AG04450 (cell line): ENCODE data around the gene VILL. TPM values are rescaled to one million over a fixed set of nuclear protein-coding genes. Genes with fewer than 3 reads are reported as not detected.

Experiments
- CTCF ChIA-PET: fragments of 300-600, 350-600 bp; formaldehyde crosslinking; extraction: SDS; loops from one replicate; lab custom pipeline; 2022; ENCODE audit warnings: antibody characterized with exemption, inconsistent platforms; lab: Charles Lee
- POLR2A ChIA-PET: fragments of 350-600 bp; formaldehyde crosslinking; extraction: SDS; loops from one replicate; lab custom pipeline; 2021; ENCODE audit warnings: antibody characterized with exemption, inconsistent platforms; lab: Yijun Ruan, JAX
- DNase-seq: peaks from one replicate; pipeline ENCODE4 v3.0.0-alpha.2; 2011; ENCODE audit warnings: low read depth, low spot score
- H3K27ac ChIP-seq: one replicate; pipeline ENCODE4 v1.5.1; 2012; ENCODE audit warnings: low read depth, low read length, control low read depth
- H3K27me3 ChIP-seq: one replicate; pipeline ENCODE4 v1.6.0; 2012; ENCODE audit warnings: low read length; ENCODE audit not compliant: control insufficient read depth, insufficient read depth
- H3K4me3 ChIP-seq: 2 replicates; pipeline ENCODE4 v1.5.1; 2011; ENCODE audit warnings: mild to moderate bottlenecking, low read depth, low read length, control low read depth
- H3K9me3 ChIP-seq: 2 replicates; pipeline ENCODE4 v1.5.1; 2012; ENCODE audit warnings: low read length; ENCODE audit not compliant: control insufficient read depth, insufficient read depth
- CTCF ChIP-seq: IDR thresholded peaks from 2 replicates; pipeline ENCODE4 v1.5.1; 2011; ENCODE audit warnings: low read depth, low read length, control low read depth, inconsistent platforms
- polyA plus RNA-seq: library from polyadenylated mRNA; depleted of rRNA; stranded (reverse); fragments of >200 nt; gene quantifications from 2 replicates; pipeline ENCODE4 v1.2.3, GENCODE V29; 2011

VILL gene
- polyA plus RNA-seq, 1 experiment = 2.6 TPM

DNA sequence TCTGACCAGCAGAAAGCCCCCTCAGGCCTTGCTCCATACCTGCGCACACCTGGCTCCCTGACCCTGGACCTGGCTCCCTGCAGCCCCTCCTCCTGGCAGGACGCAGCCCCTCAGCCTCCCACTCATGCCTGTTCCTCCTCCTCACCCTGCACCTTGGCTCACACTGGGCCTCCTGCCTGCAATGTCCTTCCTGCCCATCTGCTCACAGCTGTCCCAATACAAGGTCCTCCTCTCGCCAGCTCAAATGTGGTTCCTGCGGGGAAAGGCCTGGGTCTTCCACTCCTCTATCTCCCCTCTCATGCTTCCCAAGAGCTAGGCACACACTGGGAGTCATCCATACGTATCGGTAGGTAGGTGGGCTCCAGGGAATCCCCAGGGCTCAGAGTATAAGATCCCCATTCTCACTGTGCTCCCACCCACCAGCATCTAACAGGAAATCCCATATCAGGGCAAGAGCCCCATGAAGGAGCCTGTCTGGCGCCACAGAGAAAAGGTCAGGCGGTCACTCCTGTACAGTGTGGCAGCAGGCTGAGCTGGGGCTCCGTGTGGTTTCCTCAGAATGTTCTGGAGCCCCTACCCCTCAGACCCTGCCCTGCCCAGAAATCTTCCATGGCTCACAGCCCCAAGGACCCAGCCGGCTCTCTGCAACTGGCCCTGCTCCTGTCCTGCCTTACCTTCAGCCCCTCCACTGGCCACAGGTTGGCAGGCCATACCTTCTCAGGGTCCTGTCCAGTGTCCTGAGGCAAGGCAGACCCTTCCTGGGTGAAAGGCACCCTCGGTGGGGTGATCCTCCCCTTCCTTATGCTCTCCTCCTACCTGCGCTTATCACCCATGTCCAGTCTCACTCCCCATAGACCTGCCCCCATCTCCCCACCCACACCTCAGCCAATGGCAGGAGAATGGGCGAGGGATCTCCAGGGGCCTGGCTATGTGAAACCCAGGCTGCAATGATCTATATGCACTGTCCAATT is 28.0 kb downstream of the VILL start:
- no peak for DNase-seq
- H3K4me3 ChIP-seq = no peak overlapping the region
- H3K27me3 ChIP-seq = no peaks in the 10 kb centered on the region
- H3K9me3 ChIP-seq = peaks cover 7% of the 10 kb centered on the region
- no peak overlapping the region for H3K27ac ChIP-seq
- ChIA-PET POLR2A (no interaction called here), CTCF (no interaction called here)
- no peak for TF ChIP-seq CTCF

- peaks cover 7% of the 10 kb centered on the region for H3K9me3 ChIP-seq
- DNase-seq = no peak
- CTCF ChIA-PET = interaction anchor here (2.0 to 2.4 kb wide), 2 partner anchors 16 to 23 kb away, joined by 6 read pairs; no protein-coding TSS in a partner anchor
- no peak overlapping the region for H3K27ac ChIP-seq
- no peaks in the 10 kb centered on the region for H3K27me3 ChIP-seq
- TF ChIP-seq CTCF = no peak
- POLR2A ChIA-PET = interaction anchor here (0.9 kb wide), 1 partner anchor 10 kb away, joined by 3 read pairs; no protein-coding TSS in a partner anchor
- no peak overlapping the region for H3K4me3 ChIP-seq
These were observed 29.2 kb downstream of the VILL start for GRCh38 chr3:38019658-38020341.

GRCh38 chr3:38020342-38020726 is 29.7 kb downstream of the VILL start:
- no peak for TF ChIP-seq CTCF
- H3K9me3 ChIP-seq = peaks cover 7% of the 10 kb centered on the region
- DNase-seq = no peak
- ChIA-PET CTCF (interaction anchor here (2.0 to 2.4 kb wide), 2 partner anchors 17 to 23 kb away, joined by 6 read pairs; no protein-coding TSS in a partner anchor), POLR2A (interaction anchor here (0.9 kb wide), 1 partner anchor 11 kb away, joined by 3 read pairs; no protein-coding TSS in a partner anchor)
- H3K27me3 ChIP-seq = no peaks in the 10 kb centered on the region
- H3K27ac ChIP-seq = no peak overlapping the region
- H3K4me3 ChIP-seq = no peak overlapping the region

- DNase-seq = no peak
- H3K4me3 ChIP-seq = no peak overlapping the region
- no peaks in the 10 kb centered on the region for H3K27me3 ChIP-seq
- TF ChIP-seq CTCF = no peak
- CTCF ChIA-PET = interaction anchor here (2.0 to 2.4 kb wide), 2 partner anchors 18 to 24 kb away, joined by 6 read pairs; no protein-coding TSS in a partner anchor
- peaks cover 5% of the 10 kb centered on the region for H3K9me3 ChIP-seq
- POLR2A ChIA-PET = no interaction called here
- H3K27ac ChIP-seq = no peak overlapping the region
These were observed 30.6 kb downstream of the VILL start for GRCh38 chr3:38021196-38021595.
